GM18505 (cell line): Measurements from ENCODE around the gene EIF3J.
A peak's percentile ranks its signal among the peaks of the same experiment; 100 is the strongest.
"Not testable (repeated sequence)": the region's sequence is repeated elsewhere in the genome, so short reads cannot be mapped to it uniquely, and the experiment has no call there.

Experiments used
- ATAC-seq: cut with Tn5 transposase; IDR thresholded peaks from one replicate; pipeline ENCODE4 v1.9.1; 2021; ENCODE audit not compliant: unreplicated experiment
- POLR2A ChIP-seq: IDR thresholded peaks from 4 replicates; pipeline ENCODE4 v1.6.1; 2011; ENCODE audit warnings: borderline replicate concordance; ENCODE audit not compliant: insufficient read depth, insufficient read length; ENCODE audit errors: extremely low read depth

EIF3J gene

GRCh38 chr15:44535092-44535491 lies 1.9 kb upstream of the EIF3J start:
- ATAC-seq = no peak
- no peak for TF ChIP-seq POLR2A

GRCh38 chr15:44535523-44536301 lies 1.2 kb upstream of the EIF3J start:
- no peak for ATAC-seq
- TF ChIP-seq POLR2A = no peak

GRCh38 chr15:44536302-44536961 lies 515 bp upstream of the EIF3J start:
- peak; percentile 57 for ATAC-seq
- peak; percentile 80 for TF ChIP-seq POLR2A

- TF ChIP-seq POLR2A = no peak
- ATAC-seq = no peak
Observed at GRCh38 chr15:44537735-44538240, 841 bp downstream of the EIF3J start.

GRCh38 chr15:44541282-44541958 lies 4.5 kb downstream of the EIF3J start:
- ATAC-seq = no peak
- no peak for TF ChIP-seq POLR2A

GRCh38 chr15:44542596-44542995 lies 5.6 kb downstream of the EIF3J start:
- TF ChIP-seq POLR2A = no peak
- ATAC-seq = no peak

- ATAC-seq = not testable (repeated sequence)
Observed at GRCh38 chr15:44544745-44545144, 7.8 kb downstream of the EIF3J start.

- no peak for TF ChIP-seq POLR2A
- ATAC-seq = peak; percentile 61
Observed at GRCh38 chr15:44545913-44546802, 9.2 kb downstream of the EIF3J start.

- not testable (repeated sequence) for ATAC-seq
Observed at GRCh38 chr15:44549152-44549551, 12.2 kb downstream of the EIF3J start.

GRCh38 chr15:44550256-44550655 lies 13.3 kb downstream of the EIF3J start:
- TF ChIP-seq POLR2A = no peak
- ATAC-seq = no peak

GRCh38 chr15:44550734-44551133 lies 13.8 kb downstream of the EIF3J start:
- no peak for TF ChIP-seq POLR2A
- no peak for ATAC-seq

- no peak for ATAC-seq
- no peak for TF ChIP-seq POLR2A
Observed at GRCh38 chr15:44554934-44555723, 18.2 kb downstream of the EIF3J start.

GRCh38 chr15:44560926-44561325 lies 24.0 kb downstream of the EIF3J start:
- not testable (repeated sequence) for ATAC-seq
